CD4-positive, alpha-beta T cell treated with Interferon gamma for 1 hour (primary cell): ENCODE measurements around the gene TMEM35B.
"Not testable (repeated sequence)": the region's sequence is repeated elsewhere in the genome, so short reads cannot be mapped to it uniquely, and the experiment has no call there.

Experiments
- DNase-seq: peaks from one replicate; pipeline ENCODE4 v3.0.0-alpha.2; 2020

The TMEM35B gene

DNA sequence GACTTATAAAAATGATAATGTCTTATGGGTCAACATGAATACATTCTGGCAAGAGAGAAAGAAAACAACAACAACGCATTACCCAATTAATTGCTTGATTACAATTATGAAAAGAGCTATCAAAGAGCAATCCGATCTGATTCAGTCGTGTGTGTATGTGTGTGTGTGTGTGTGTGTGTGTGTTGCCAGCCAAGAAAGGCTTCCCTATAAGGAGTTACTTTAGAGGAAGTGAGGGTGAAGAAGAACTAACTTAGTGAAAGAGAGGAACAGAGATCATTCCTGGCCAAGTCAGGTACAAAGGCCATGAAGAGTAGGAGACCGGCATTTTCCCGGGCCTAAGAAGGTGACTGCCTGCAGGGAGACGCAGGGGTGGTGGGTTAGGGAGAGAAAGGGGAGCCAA is 9.4 kb downstream of the TMEM35B start:
- DNase-seq = no peak

DNA sequence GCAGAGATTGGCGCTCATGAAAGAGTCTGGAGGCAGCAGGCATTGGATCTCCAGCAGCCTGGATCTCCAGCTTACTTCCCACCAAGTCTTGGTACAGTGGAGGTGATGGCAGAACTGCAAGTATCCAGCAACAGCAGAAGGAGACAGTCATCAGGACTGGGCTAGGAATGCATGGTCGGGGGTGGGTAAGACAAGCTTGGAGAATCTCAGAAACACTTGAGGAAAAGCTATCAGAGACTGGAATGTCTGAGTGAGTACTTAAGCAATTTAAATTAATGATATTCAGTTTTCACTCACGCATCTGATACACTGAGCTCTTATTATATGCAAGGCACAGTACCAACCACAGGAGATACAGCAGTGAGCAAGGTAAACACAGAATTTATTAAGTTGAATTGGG is 9.8 kb downstream of the TMEM35B start:
- no peak for DNase-seq

DNA sequence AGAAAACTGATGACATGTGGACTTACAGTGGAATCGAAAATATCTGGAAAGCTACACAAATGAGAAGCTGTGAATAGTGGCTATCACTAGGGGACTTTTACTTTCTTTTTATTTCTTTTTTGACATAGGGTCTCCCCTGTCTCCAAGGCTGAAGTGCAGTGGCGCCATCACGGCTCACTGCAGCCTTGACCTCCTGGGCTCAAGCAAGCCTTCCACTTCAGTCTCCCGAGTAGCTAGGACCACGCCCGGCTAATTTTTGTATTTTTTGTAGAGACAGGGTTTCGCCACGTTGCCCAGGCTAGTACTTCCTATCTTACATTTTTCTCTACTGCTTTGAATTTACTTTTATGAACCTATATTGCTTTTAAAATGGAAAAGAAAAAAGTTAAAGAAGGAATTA is 10.5 kb downstream of the TMEM35B start:
- no peak for DNase-seq

DNA sequence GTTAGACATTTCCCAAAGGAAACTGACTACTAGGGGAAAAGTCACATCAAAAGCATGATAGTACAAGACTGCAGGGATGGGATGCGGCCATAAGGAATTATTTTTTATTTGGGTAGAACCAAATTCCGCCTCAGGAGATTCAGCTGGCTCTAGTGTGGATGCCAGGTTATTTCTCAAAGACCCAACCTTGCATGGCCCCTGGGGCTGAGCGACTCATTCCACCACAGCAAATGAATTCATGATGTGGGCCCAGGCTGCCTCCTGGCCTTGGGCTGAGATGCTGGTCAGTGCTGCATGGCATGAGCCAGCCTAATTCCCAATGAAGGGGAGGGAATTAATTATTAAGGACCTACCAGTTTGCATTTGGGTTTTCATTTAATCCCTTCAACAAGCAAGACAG is 11.8 kb downstream of the TMEM35B start:
- no peak for DNase-seq

DNA sequence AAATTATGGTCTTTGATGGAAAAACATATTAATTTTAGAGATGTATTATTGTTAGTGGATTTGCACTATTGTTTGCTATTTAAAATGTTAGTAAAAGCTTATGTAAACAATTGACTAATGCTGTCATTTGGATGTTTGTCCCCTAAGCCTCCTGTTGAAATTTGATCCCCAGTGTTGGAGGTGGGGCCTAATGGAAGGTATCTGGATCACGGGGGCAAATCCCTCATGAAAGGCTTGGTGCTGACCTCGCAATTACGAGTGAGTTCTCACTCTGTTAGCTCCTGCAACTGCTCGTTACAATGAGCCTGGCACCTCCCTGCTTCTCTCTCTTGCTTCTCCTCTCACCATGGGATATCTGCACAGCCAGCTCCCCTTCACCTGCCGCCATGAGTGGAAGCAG is 14.3 kb downstream of the TMEM35B start:
- no peak for DNase-seq

DNA sequence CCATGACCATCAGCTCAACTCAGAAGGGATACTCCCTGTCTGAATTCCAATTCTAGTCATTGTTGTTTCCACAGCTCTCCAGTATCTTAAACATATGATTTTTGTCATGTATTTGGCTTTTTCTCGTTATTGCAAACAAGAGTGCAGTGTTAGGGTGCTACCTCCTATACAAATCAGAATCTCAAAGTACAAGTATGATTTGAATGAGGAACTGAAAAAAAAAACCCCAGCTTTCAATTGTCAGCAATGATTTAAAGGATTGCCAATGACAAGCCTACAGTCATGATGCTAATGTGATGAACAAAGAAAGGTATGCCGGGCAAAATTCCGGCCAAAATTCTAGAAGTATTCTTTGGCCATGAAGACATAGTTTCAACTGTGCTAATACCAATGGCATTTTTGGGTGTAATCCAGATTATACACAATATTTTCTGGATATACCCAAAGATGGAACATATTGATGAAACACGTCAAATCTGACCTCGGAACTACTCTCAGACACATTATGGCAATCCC is 14.9 kb downstream of the TMEM35B start:
- DNase-seq = no peak

DNA sequence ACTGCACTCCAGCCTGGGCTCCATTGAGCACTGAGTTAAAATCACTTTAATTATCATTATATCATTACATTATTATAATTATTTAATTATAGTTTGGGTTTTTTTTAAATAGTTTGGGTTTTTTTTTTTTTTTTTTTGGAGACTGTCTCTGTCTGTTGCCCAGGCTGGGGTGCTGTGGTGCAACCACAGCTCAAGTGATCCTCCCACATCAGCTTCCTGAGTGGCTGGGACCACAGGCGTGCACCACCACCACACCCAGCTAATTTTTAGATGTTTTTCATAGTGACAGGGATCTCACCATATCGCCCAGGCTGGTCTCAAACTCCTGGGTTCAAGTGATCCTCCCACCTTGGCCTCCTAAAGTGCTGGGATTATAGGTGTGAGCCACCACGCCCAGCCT is 16.9 kb downstream of the TMEM35B start:
- DNase-seq = peak; percentile 10

DNA sequence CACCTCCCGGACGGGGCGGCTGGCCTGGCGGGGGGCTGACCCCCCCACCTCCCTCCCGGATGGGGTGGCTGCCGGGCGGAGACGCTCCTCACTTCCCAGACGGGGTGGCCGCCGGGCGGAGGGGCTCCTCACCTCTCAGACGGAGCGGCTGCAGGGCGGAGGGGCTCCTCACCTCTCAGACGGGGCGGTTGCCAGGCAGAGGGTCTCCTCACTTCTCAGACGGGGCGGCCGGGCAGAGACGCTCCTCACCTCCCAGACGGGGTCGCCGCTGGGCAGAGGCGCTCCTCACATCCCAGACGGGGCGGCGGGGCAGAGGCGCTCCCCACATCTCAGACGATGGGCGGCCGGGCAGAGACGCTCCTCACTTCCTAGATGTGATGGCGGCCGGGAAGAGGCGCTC is 17.5 kb downstream of the TMEM35B start:
- not testable (repeated sequence) for DNase-seq

DNA sequence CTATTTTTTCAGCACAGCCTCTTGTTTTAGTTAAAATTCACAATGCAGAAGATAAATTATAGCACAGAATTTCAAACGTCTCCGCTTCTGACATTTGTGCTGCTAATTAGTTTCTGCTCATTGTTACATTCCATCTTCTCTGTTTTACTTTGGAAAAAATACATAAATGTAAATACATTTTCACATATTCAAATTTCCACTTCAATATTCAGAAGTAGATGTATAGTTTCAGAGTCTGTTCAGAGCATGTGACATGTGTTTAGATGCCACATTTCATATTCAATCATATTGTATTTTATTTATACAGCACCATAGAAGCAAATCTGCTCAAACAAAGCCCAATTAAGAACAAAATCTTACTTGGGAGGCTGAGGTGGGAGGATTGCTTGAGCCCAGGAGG is 19.6 kb downstream of the TMEM35B start:
- DNase-seq = no peak

DNA sequence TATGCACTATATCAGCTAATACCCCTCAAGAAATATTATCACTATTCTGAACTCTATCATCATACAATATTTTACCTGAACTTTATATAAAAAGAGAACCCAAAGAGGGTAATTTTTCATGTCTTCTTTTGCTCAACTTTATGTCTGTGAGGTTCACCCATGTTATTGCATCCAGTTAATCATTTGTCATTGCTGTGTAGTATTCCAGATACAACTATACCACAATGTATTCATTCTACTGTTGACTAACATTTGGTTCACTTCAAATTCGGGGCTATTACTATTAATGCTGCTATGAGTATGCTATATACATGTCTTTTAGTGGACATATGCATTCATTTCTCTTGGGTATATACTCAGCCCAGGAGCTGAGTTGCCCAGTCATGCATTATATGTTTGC is 34.7 kb downstream of the TMEM35B start:
- no peak for DNase-seq

DNA sequence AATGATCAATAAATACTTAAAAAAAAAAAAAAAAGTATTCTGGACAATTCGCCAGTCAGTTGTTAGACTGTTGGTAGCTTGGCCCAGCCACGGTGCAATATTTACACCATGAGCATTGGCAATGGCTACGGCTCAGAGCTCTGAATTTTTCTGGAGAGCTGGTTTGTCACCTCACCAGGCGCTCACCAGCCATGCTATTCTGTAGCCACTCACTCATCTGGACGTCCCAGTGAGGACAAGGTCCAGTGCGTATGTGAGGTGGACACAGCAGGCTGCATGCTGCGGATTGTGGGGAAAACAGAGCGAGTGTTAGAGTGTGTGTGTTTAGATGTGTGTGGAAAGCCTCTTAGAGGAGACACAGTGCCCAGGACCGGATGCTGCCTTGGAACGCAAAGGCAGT is 36.4 kb downstream of the TMEM35B start:
- not testable (repeated sequence) for DNase-seq

DNA sequence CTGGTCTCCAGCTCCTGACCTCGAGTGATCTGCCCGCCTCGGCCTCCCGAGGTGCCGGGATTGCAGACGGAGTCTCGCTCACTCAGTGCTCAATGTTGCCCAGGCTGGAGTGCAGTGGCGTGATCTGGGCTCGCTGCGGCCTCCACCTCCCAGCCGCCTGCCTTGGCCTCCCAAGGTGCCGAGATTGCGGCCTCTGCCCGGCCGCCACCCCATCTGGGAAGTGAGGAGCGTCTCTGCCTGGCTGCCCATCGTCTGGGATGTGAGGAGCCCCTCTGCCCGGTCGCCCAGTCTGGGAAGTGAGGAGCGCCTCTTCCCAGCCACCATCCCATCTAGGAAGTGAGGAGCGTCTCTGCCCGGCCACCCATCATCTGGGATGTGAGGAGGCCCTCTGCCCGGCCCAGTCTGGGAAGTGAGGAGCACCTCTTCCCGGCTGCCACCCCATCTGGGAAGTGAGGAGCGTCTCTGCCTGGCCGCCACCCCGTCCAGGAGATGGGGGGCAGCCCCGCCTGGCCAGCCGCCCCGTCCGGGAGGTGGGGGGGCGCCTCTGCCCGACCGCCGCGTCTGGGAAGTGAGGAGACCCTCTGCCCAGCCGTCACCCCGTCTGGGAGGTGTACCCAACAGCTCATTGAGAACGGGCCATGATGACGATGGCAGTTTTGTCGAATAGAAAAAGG is 37.4 kb downstream of the TMEM35B start:
- not testable (repeated sequence) for DNase-seq

DNA sequence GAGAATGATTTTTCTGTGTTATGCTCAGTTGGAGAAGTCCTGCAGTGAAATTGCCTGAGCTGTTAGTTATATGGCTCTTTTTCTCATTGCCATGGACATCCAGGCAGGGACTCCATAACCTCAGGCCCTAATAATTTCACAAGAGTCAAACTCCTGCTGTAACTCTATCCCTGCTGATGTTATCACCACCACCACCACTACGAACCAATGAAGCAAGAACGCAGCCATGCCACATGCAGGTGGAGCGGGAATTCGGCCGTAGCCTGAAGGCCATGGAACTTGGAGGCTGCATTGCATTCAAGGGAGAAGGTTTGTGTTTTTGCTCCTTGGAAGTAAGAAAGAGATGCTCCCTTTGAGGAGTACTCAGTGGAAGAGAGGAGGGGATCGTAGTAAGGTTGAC is 38.9 kb downstream of the TMEM35B start:
- no peak for DNase-seq

DNA sequence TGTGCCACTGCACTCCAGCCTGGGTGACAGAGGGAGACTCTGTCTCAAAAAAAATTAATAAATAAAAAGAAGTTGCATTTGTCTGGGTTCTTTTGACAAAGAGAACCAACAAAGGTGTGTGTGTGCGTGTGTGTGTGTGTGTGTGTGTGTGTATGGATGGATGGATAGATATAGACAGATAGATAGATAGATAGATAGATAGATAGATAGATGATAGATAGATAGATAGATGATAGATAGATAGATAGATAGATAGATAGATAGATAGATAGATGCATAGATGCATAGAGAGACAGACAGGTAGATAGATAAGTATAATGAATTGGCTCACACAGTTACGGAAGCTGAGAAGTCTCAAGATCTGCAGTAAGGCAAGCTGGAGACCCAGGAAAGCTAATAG is 43.3 kb downstream of the TMEM35B start:
- not testable (repeated sequence) for DNase-seq
